Lower leg skin (tissue), 3 donors: ENCODE data around the gene PCK1.

Experiments used
- CTCF ChIP-seq, 3 donors: fragments of 450-650 bp; IDR thresholded peaks; one replicate each; pipeline ENCODE4 v1.5.1; 2016; ENCODE audit warnings: antibody characterized with exemption in 3 of 3, mild to moderate bottlenecking in 3 of 3, moderate library complexity in 2 of 3
- POLR2A ChIP-seq, 2 donors: fragments of 450-650 bp; IDR thresholded peaks; one replicate each; pipeline ENCODE4 v1.6.1; 2016 to 2017; ENCODE audit warnings: antibody characterized with exemption in 2 of 2, mild to moderate bottlenecking in 1 of 2, moderate library complexity in 1 of 2

GRCh38 chr20:57532104-57532503 lies 28.8 kb upstream of the PCK1 start:
- TF ChIP-seq POLR2A (IDR thresholded peaks at IDR 0.05) (no peak), CTCF (IDR thresholded peaks at IDR 0.05) (no peak)
